Neural cell (in vitro differentiated cells): ENCODE data around the gene IRX4. TPM values are rescaled to one million over a fixed set of nuclear protein-coding genes. Genes with fewer than 3 reads are reported as not detected.

Experiments
- H2AFZ ChIP-seq: fragments of 200-600, 300-800 bp; sonication (generic), shearing (Covaris generic); 2 replicates; pipeline ENCODE4 v1.6.0; 2014; ENCODE audit warnings: low read depth, mild to moderate bottlenecking, antibody characterized with exemption, low read length, moderate library complexity
- H3F3A ChIP-seq: fragments of 200-600 bp; shearing (Covaris generic); 2 replicates; pipeline ENCODE4 v1.6.1; 2016; ENCODE audit warnings: mild to moderate bottlenecking, moderate library complexity, mixed read lengths, antibody characterized with exemption, low read length; ENCODE audit not compliant: insufficient read depth, poor library complexity, severe bottlenecking
- H3K27ac ChIP-seq: fragments of 200-600, 300-800 bp; sonication (generic), shearing (Covaris generic); 2 replicates; pipeline ENCODE4 v1.5.1; 2014; ENCODE audit warnings: mild to moderate bottlenecking, low read length, moderate library complexity
- H3K27me3 ChIP-seq: fragments of 300-800, 200-600 bp; sonication (generic), shearing (Covaris generic); 2 replicates; pipeline ENCODE4 v1.6.0; 2014; ENCODE audit warnings: mild to moderate bottlenecking, low read depth, low read length, moderate library complexity; ENCODE audit not compliant: insufficient read depth
- H3K36me3 ChIP-seq: fragments of 300-800, 200-600 bp; sonication (generic), shearing (Covaris generic); 2 replicates; pipeline ENCODE4 v1.5.1; 2014; ENCODE audit warnings: mild to moderate bottlenecking, antibody characterized with exemption, low read length, moderate library complexity; ENCODE audit not compliant: insufficient read depth
- H3K4me2 ChIP-seq: fragments of 300-800, 200-600 bp; sonication (generic), shearing (Covaris generic); 2 replicates; pipeline ENCODE4 v1.6.0; 2014; ENCODE audit warnings: mild to moderate bottlenecking, low read length
- H3K4me3 ChIP-seq: fragments of 300-800, 200-600 bp; sonication (generic), shearing (Covaris generic); 2 replicates; pipeline ENCODE4 v1.5.1; 2014; ENCODE audit warnings: mild to moderate bottlenecking, low read length, moderate library complexity
- H3K79me2 ChIP-seq: fragments of 200-600 bp; shearing (Covaris generic); replicated peaks from 2 replicates; pipeline ENCODE4 v1.6.0; 2014; ENCODE audit warnings: mild to moderate bottlenecking, low read length, moderate library complexity; ENCODE audit not compliant: insufficient read depth
- H3K9ac ChIP-seq: fragments of 300-800, 200-600 bp; sonication (generic), shearing (Covaris generic); 2 replicates; pipeline ENCODE4 v1.6.1; 2016; ENCODE audit warnings: mild to moderate bottlenecking, low read length, mixed read lengths
- H3K9me2 ChIP-seq: fragments of 200-600 bp; shearing (Covaris generic); 2 replicates; pipeline ENCODE4 v1.6.1; 2016; ENCODE audit warnings: mild to moderate bottlenecking, low read length, mixed read lengths; ENCODE audit not compliant: insufficient read depth
- H3K9me3 ChIP-seq: fragments of 200-600, 300-800 bp; sonication (generic), shearing (Covaris generic); 2 replicates; pipeline ENCODE4 v1.6.1; 2016; ENCODE audit warnings: mild to moderate bottlenecking, mixed run types, low read length, moderate library complexity, mixed read lengths
- H4K20me1 ChIP-seq: fragments of 200-600 bp; shearing (Covaris generic); 2 replicates; pipeline ENCODE4 v1.6.1; 2016; ENCODE audit warnings: mild to moderate bottlenecking, mixed run types; ENCODE audit not compliant: insufficient read depth
- CTCF ChIP-seq: fragments of 450-650 bp; IDR thresholded peaks from 2 replicates; pipeline ENCODE4 v1.5.1; 2014; ENCODE audit warnings: antibody characterized with exemption, mild to moderate bottlenecking, moderate library complexity; ENCODE audit not compliant: poor library complexity, severe bottlenecking
- EP300 ChIP-seq: fragments of 450-650 bp; conservative IDR thresholded peaks from 2 replicates; pipeline ENCODE4 v1.6.1; 2014; ENCODE audit warnings: antibody characterized with exemption, mild to moderate bottlenecking, moderate library complexity; ENCODE audit not compliant: poor library complexity, severe bottlenecking
- EZH2 ChIP-seq: fragments of 200-600, 300-800 bp; shearing (Covaris generic), sonication (generic); IDR thresholded peaks from 2 replicates; pipeline ENCODE4 v1.6.1; 2014; ENCODE audit warnings: antibody characterized with exemption, low read length, borderline replicate concordance, mild to moderate bottlenecking; ENCODE audit not compliant: insufficient read depth, poor library complexity, severe bottlenecking
- MXI1 ChIP-seq: fragments of 450-650 bp; conservative IDR thresholded peaks from 2 replicates; pipeline ENCODE4 v1.6.1; 2014; ENCODE audit warnings: antibody characterized with exemption, mild to moderate bottlenecking; ENCODE audit not compliant: poor library complexity, severe bottlenecking
- POLR2AphosphoS5 ChIP-seq: IDR thresholded peaks from 2 replicates; pipeline ENCODE4 v1.6.1; 2012
- RAD21 ChIP-seq: fragments of 450-650 bp; conservative IDR thresholded peaks from 2 replicates; pipeline ENCODE4 v1.6.1; 2014; ENCODE audit warnings: antibody characterized with exemption, mild to moderate bottlenecking, moderate library complexity
- SMC3 ChIP-seq: fragments of 450-650 bp; conservative IDR thresholded peaks from 2 replicates; pipeline ENCODE4 v1.6.1; 2014; ENCODE audit warnings: antibody characterized with exemption, mild to moderate bottlenecking, moderate library complexity; ENCODE audit not compliant: poor library complexity
- TAF1 ChIP-seq: IDR thresholded peaks from 2 replicates; pipeline ENCODE4 v1.6.1; 2012; ENCODE audit warnings: low read depth
- polyA plus RNA-seq: library from polyadenylated mRNA; depleted of rRNA; stranded (reverse); fragments of >200 nt; gene quantifications from 2 replicates; pipeline ENCODE4 v1.2.3, GENCODE V29; 2014
- TF ChIP-seq, protein P1 (sequence below): IDR thresholded peaks from 2 replicates; pipeline ENCODE4 v1.6.1; 2012; ENCODE audit warnings: borderline replicate concordance

Gene IRX4
- polyA plus RNA-seq, 1 donor from 2014 or later: not detected

- TF ChIP-seq TAF1: no peak
- TF ChIP-seq, protein P1, sequence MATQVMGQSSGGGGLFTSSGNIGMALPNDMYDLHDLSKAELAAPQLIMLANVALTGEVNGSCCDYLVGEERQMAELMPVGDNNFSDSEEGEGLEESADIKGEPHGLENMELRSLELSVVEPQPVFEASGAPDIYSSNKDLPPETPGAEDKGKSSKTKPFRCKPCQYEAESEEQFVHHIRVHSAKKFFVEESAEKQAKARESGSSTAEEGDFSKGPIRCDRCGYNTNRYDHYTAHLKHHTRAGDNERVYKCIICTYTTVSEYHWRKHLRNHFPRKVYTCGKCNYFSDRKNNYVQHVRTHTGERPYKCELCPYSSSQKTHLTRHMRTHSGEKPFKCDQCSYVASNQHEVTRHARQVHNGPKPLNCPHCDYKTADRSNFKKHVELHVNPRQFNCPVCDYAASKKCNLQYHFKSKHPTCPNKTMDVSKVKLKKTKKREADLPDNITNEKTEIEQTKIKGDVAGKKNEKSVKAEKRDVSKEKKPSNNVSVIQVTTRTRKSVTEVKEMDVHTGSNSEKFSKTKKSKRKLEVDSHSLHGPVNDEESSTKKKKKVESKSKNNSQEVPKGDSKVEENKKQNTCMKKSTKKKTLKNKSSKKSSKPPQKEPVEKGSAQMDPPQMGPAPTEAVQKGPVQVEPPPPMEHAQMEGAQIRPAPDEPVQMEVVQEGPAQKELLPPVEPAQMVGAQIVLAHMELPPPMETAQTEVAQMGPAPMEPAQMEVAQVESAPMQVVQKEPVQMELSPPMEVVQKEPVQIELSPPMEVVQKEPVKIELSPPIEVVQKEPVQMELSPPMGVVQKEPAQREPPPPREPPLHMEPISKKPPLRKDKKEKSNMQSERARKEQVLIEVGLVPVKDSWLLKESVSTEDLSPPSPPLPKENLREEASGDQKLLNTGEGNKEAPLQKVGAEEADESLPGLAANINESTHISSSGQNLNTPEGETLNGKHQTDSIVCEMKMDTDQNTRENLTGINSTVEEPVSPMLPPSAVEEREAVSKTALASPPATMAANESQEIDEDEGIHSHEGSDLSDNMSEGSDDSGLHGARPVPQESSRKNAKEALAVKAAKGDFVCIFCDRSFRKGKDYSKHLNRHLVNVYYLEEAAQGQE: no peak
- no peak for TF ChIP-seq POLR2AphosphoS5
- no peak for TF ChIP-seq RAD21
- TF ChIP-seq CTCF: no peak
- TF ChIP-seq EP300: no peak
- no peak for TF ChIP-seq MXI1
- TF ChIP-seq EZH2: no peak
- no peak for TF ChIP-seq SMC3
- Histone ChIP-seq H3K9ac (no peak overlapping the region), H3K36me3 (no peaks in the 10 kb centered on the region), H2AFZ (no peak overlapping the region), H3K9me2 (no peaks in the 10 kb centered on the region), H3K27ac (no peak overlapping the region), H3K79me2 (no peaks in the 10 kb centered on the region), H3K4me2 (no peak overlapping the region), H3F3A (no peaks in the 10 kb centered on the region), H3K27me3 (peaks cover 27% of the 10 kb centered on the region), H3K4me3 (no peak overlapping the region), H4K20me1 (no peaks in the 10 kb centered on the region), H3K9me3 (no peaks in the 10 kb centered on the region)
Measured at GRCh38 chr5:1864896-1865440, 17.8 kb downstream of the IRX4 start.

DNA sequence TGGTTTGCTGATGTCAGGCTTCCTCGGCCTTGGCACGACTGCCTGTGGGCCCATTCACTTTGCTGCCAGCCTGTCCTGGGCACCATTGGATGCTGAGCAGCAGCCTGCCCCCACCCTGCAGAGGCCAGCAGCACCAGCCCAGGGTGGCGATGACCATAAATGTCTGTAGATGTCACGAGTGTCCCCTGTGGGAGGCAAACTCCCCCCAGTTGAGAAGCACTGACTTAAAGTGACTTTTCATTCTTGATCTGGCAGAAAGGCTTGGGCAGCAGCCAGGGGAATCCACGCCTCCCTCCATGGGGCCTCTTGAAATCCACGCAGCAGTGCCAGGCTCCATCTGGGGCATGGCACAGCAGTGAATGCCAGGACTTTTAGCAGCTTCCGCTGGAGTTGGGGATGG, 21.8 kb downstream of the IRX4 start:
- Histone ChIP-seq H3F3A (no peaks in the 10 kb centered on the region), H3K79me2 (no peaks in the 10 kb centered on the region), H3K4me2 (no peak overlapping the region), H3K9me3 (no peaks in the 10 kb centered on the region), H3K9me2 (no peaks in the 10 kb centered on the region), H3K4me3 (no peak overlapping the region), H4K20me1 (no peaks in the 10 kb centered on the region), H3K27ac (no peak overlapping the region), H3K27me3 (peaks cover 2% of the 10 kb centered on the region), H3K9ac (no peak overlapping the region), H3K36me3 (no peaks in the 10 kb centered on the region), H2AFZ (no peak overlapping the region)
- TF ChIP-seq POLR2AphosphoS5 (no peak), MXI1 (no peak), SMC3 (no peak), EZH2 (no peak), RAD21 (no peak), CTCF (no peak), EP300 (no peak), TAF1 (no peak)
- TF ChIP-seq, protein P1: no peak
